GM21528 (cell line): ENCODE results near the gene MTFP1.

ENCODE experiments used
- ATAC-seq: cut with Tn5 transposase; IDR thresholded peaks from one replicate; pipeline ENCODE4 v1.9.1; 2021; ENCODE audit warnings: mild to moderate bottlenecking, moderate library complexity; ENCODE audit not compliant: unreplicated experiment, low FRiP score

The MTFP1 gene

GRCh38 chr22:30424534-30425326 is 838 bp upstream of the MTFP1 start:
- no peak for ATAC-seq

GRCh38 chr22:30425327-30425615 is 297 bp upstream of the MTFP1 start:
- ATAC-seq, result no peak

GRCh38 chr22:30426388-30427353 is 1.1 kb downstream of the MTFP1 start:
- ATAC-seq, result no peak

- no peak for ATAC-seq
These were observed 2.3 kb downstream of the MTFP1 start for GRCh38 chr22:30427871-30428270.

GRCh38 chr22:30429887-30430286 is 4.3 kb downstream of the MTFP1 start:
- no peak for ATAC-seq

GRCh38 chr22:30430933-30431332 is 5.4 kb downstream of the MTFP1 start:
- ATAC-seq, result no peak

GRCh38 chr22:30432096-30432495 is 6.5 kb downstream of the MTFP1 start:
- ATAC-seq, result no peak

GRCh38 chr22:30432520-30432919 is 7.0 kb downstream of the MTFP1 start:
- ATAC-seq, result no peak

GRCh38 chr22:30433227-30433626 is 7.7 kb downstream of the MTFP1 start:
- no peak for ATAC-seq

GRCh38 chr22:30433773-30434172 is 8.2 kb downstream of the MTFP1 start:
- ATAC-seq, result no peak

- no peak for ATAC-seq
These were observed 9.3 kb downstream of the MTFP1 start for GRCh38 chr22:30434843-30435242.

GRCh38 chr22:30435674-30436126 is 10.1 kb downstream of the MTFP1 start:
- no peak for ATAC-seq

- ATAC-seq, result no peak
These were observed 10.6 kb downstream of the MTFP1 start for GRCh38 chr22:30436196-30436595.

GRCh38 chr22:30438559-30438958 is 13.0 kb downstream of the MTFP1 start:
- no peak for ATAC-seq

GRCh38 chr22:30439226-30439625 is 13.7 kb downstream of the MTFP1 start:
- ATAC-seq, result no peak

GRCh38 chr22:30439836-30440235 is 14.3 kb downstream of the MTFP1 start:
- ATAC-seq, result no peak

- ATAC-seq, result no peak
These were observed 15.5 kb downstream of the MTFP1 start for GRCh38 chr22:30441088-30441487.

GRCh38 chr22:30444632-30445437 is 19.3 kb downstream of the MTFP1 start:
- ATAC-seq, result no peak

GRCh38 chr22:30445438-30446145 is 20.0 kb downstream of the MTFP1 start:
- ATAC-seq, result no peak

- ATAC-seq, result no peak
These were observed 22.1 kb downstream of the MTFP1 start for GRCh38 chr22:30447656-30448055.
